HG03439 (cell line): ENCODE data around the gene AZIN2.
"Not testable (repeated sequence)": the region's sequence is repeated elsewhere in the genome, so short reads cannot be mapped to it uniquely, and the experiment has no call there.

Source experiments
- ATAC-seq: cut with Tn5 transposase; IDR thresholded peaks from one replicate; pipeline ENCODE4 v1.9.1; 2021; ENCODE audit warnings: mild to moderate bottlenecking, moderate library complexity; ENCODE audit not compliant: unreplicated experiment

AZIN2 gene

GRCh38 chr1:33056426-33056825 lies 24.5 kb upstream of the AZIN2 start:
- ATAC-seq = no peak

GRCh38 chr1:33057095-33057494 lies 23.9 kb upstream of the AZIN2 start:
- no peak for ATAC-seq

GRCh38 chr1:33060579-33061083 lies 20.3 kb upstream of the AZIN2 start:
- ATAC-seq = no peak

GRCh38 chr1:33061834-33062233 lies 19.1 kb upstream of the AZIN2 start:
- ATAC-seq = no peak

GRCh38 chr1:33064284-33064683 lies 16.7 kb upstream of the AZIN2 start:
- not testable (repeated sequence) for ATAC-seq

GRCh38 chr1:33065301-33065700 lies 15.7 kb upstream of the AZIN2 start:
- no peak for ATAC-seq

- not testable (repeated sequence) for ATAC-seq
These were observed 14.5 kb upstream of the AZIN2 start for GRCh38 chr1:33066477-33066876.

- not testable (repeated sequence) for ATAC-seq
These were observed 12.8 kb upstream of the AZIN2 start for GRCh38 chr1:33068108-33068507.

GRCh38 chr1:33070628-33071027 lies 10.3 kb upstream of the AZIN2 start:
- ATAC-seq = no peak

GRCh38 chr1:33072707-33073106 lies 8.2 kb upstream of the AZIN2 start:
- no peak for ATAC-seq

GRCh38 chr1:33074193-33074945 lies 6.6 kb upstream of the AZIN2 start:
- no peak for ATAC-seq

GRCh38 chr1:33078030-33078591 lies 2.8 kb upstream of the AZIN2 start:
- no peak for ATAC-seq

GRCh38 chr1:33080373-33080772 lies 580 bp upstream of the AZIN2 start:
- no peak for ATAC-seq

GRCh38 chr1:33081554-33082305 lies 777 bp downstream of the AZIN2 start:
- ATAC-seq = no peak

- ATAC-seq = no peak
These were observed 1.7 kb downstream of the AZIN2 start for GRCh38 chr1:33082575-33083108.

- no peak for ATAC-seq
These were observed 4.4 kb downstream of the AZIN2 start for GRCh38 chr1:33085332-33085731.

GRCh38 chr1:33086384-33086850 lies 5.5 kb downstream of the AZIN2 start:
- ATAC-seq = no peak

GRCh38 chr1:33087677-33088076 lies 6.7 kb downstream of the AZIN2 start:
- no peak for ATAC-seq

GRCh38 chr1:33088119-33088906 lies 7.4 kb downstream of the AZIN2 start:
- ATAC-seq = no peak

- ATAC-seq = no peak
These were observed 8.5 kb downstream of the AZIN2 start for GRCh38 chr1:33089457-33089856.

- no peak for ATAC-seq
These were observed 11.5 kb downstream of the AZIN2 start for GRCh38 chr1:33092438-33092837.
